Testis (tissue), 2 donors: Measurements from ENCODE around the gene PLET1.

Experiments used
- POLR2A ChIP-seq: fragments of 450-650 bp; IDR thresholded peaks from one replicate; pipeline ENCODE4 v1.6.1; 2017; ENCODE audit warnings: antibody characterized with exemption, mild to moderate bottlenecking, moderate library complexity
- TF ChIP-seq, protein P1 (sequence below), 3 experiments: fragments of 450-650 bp in 2 of 3; fragments of 200-600 bp in 1 of 3; sonication (generic) in 1 of 3; IDR thresholded peaks; one replicate each; pipeline ENCODE4 v1.5.1; 2016 to 2019; ENCODE audit warnings: antibody characterized with exemption in 3 of 3, mild to moderate bottlenecking in 2 of 3, moderate library complexity in 1 of 3

GRCh38 chr11:112212290-112212689, 48.4 kb downstream of the PLET1 start:
- TF ChIP-seq, protein P1, sequence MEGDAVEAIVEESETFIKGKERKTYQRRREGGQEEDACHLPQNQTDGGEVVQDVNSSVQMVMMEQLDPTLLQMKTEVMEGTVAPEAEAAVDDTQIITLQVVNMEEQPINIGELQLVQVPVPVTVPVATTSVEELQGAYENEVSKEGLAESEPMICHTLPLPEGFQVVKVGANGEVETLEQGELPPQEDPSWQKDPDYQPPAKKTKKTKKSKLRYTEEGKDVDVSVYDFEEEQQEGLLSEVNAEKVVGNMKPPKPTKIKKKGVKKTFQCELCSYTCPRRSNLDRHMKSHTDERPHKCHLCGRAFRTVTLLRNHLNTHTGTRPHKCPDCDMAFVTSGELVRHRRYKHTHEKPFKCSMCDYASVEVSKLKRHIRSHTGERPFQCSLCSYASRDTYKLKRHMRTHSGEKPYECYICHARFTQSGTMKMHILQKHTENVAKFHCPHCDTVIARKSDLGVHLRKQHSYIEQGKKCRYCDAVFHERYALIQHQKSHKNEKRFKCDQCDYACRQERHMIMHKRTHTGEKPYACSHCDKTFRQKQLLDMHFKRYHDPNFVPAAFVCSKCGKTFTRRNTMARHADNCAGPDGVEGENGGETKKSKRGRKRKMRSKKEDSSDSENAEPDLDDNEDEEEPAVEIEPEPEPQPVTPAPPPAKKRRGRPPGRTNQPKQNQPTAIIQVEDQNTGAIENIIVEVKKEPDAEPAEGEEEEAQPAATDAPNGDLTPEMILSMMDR (IDR thresholded peaks at IDR 0.05): no peak
- TF ChIP-seq POLR2A: no peak
